ENCODE results near the gene CAPS.

Gene CAPS

GRCh38 chr19:5914358-5914774 is 312 bp downstream of the CAPS start:
- ChIA-PET POLR2A (no interaction called here), CTCF (no interaction called here)
- TF ChIP-seq CTCF (IDR thresholded peaks at IDR 0.05; ENCODE audit: control extremely low read depth, extremely low read depth, low read depth, missing control alignments): no peak
- no peak for DNase-seq (ENCODE audit: extremely low spot score)

GRCh38 chr19:5914946-5915781 is 1.1 kb downstream of the CAPS start:
- CTCF ChIA-PET: no interaction called here
- POLR2A ChIA-PET: no interaction called here
- TF ChIP-seq CTCF (IDR thresholded peaks at IDR 0.05; ENCODE audit: control extremely low read depth, extremely low read depth, low read depth, missing control alignments): no peak
- no peak for DNase-seq (ENCODE audit: extremely low spot score)

DNA sequence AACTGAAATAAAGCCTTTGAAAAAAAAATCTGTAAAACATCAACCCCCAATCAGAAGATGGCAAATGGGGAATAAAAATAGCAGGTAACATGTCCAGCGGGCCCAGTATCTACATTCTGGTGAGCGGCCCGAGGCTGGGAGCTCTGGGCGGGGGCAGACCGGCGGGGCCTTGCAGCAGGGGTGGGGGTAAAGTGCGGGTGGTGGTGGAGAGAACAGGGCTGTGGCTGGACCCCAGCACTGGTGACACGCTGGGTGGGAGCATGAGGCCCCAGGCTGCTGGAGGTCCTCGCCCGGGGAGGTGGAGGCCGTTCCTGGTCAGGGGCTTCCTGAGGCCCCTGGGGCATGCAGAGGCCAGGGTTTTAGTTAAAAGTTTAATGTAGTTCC is 1.7 kb downstream of the CAPS start:
- CTCF ChIA-PET: no interaction called here
- no peak for DNase-seq (ENCODE audit: extremely low spot score)
- no peak for TF ChIP-seq CTCF (IDR thresholded peaks at IDR 0.05; ENCODE audit: control extremely low read depth, extremely low read depth, low read depth, missing control alignments)
- POLR2A ChIA-PET: no interaction called here

- CTCF ChIA-PET: no interaction called here
- no peak for TF ChIP-seq CTCF (IDR thresholded peaks at IDR 0.05; ENCODE audit: control extremely low read depth, extremely low read depth, low read depth, missing control alignments)
- POLR2A ChIA-PET: no interaction called here
- DNase-seq (ENCODE audit: extremely low spot score): no peak
Measured at GRCh38 chr19:5916181-5916708, 2.2 kb downstream of the CAPS start.

DNA sequence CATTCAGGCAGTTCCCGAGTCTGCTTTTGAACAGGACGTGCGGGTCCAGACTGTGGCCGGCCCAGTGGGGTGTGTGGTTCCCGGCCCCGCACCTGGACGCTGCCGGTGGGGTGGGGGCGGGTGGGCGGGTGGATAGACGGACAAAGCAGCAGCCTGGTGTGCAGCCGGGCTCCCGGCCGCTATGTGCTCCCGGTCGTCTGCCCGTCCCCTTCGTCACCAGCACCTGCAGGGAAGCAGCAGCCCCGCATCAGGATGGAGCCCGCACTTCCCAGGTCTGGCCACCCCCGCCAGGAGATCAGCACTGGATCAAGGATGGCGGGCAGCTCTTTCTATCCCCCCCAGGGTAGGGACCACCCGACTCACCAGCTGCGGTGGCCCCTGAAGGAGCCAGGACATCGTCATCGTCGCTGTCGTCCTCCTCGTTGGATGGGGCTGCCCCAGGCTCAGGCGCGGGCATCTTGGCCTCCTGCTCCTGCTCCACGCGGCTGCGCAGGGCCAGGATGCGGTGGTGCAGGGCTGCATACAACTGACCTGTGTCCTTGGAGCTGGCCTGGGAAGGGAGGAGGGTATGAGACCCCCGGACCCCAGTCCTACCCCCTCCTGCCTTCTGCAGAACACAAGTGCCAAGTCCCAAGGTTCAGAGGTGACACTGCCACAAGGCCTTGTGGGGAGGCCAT is 3.5 kb downstream of the CAPS start:
- no peak for DNase-seq (ENCODE audit: extremely low spot score)
- ChIA-PET CTCF (no interaction called here), POLR2A (no interaction called here)
- no peak for TF ChIP-seq CTCF (IDR thresholded peaks at IDR 0.05; ENCODE audit: control extremely low read depth, extremely low read depth, low read depth, missing control alignments)

DNA sequence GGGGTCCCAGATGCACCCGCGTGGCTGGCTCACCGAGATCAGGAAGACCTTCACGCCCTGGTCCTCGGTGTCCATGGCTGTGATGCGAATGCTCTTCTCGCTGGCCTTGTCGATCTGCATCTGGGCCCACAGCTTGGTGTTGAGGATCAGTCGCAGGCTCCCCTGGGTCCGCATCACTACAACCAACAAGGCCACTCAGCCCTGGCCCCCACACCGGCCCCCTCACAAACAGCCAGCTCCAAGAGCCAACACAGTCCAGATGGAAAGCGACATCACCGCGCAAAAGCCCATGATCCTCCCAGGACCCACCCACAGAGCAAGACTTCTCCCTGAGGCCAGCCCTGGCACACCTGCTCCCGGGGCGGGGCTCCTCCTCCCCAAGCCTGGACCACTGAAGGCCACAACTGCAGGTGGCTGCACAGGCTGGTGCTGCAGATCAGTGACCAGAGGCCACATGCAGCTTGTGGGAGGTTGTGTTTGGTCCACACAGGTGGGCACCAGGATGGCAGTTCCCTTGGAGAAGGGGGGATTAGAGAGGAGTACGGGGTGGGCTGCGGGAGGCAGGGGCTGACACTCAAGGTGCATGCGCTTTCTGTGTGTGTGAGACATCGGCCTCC is 4.5 kb downstream of the CAPS start:
- ChIA-PET CTCF (no interaction called here), POLR2A (no interaction called here)
- no peak for TF ChIP-seq CTCF (IDR thresholded peaks at IDR 0.05; ENCODE audit: control extremely low read depth, extremely low read depth, low read depth, missing control alignments)
- no peak for DNase-seq (ENCODE audit: extremely low spot score)
